NCI-H446 (cell line): ENCODE measurements around the gene LUZP2.

Source experiments
- DNase-seq, 2 experiments: peaks; one replicate each; lab custom pipeline; 2025; lab: John Stamatoyannopoulos, UW

Gene LUZP2

DNA sequence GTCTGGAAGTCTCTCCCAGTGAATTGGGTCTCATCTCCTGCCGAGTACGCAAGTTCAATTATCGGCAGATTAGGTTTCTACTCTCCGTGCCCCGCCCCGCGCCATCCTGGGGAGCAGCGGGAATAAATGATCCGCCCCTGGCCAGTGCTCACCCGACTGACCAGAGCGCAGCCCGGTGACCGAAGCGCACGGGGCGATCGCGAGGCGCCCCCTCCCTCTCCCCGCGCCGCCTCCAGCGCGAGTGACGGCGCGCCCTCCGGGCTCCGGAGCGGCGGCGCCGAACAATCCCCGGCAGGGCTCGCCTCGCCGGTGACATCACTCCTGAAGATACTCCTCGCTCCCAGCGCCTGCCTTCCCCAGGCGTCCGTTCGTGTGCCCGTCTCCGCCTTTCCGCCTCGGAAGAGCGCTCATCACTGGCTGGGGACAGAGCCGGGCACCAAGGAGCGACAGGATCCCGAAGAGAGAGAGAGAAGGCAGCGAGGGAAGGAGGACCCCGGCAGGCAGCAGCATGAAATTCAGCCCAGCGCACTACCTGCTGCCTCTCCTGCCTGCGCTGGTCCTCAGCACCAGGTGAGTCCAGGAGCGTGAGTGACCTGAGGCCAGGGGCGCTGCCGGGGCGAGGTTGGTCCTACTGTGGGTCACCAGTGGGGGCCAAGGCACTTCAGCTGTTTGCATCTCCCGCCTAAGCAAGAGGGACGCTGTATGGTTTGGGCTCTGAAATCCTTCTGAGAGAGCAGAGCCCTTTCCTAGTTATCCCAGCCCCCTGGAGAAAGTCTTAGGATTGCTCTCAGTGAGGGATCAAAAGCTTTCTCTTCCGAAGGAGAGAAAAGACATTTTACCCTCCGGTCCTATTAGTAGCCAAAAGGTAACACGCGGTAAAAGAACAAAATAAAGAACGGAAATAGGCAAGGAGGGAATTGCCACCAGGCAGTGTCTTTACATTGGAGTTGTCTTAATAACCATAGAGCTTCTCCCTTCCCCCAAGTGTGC, at the start of gene LUZP2:
TSS of gene LUZP2 (plus strand) at position 318 of the 990 bp plus-strand sequence.
- no peak for DNase-seq

DNA sequence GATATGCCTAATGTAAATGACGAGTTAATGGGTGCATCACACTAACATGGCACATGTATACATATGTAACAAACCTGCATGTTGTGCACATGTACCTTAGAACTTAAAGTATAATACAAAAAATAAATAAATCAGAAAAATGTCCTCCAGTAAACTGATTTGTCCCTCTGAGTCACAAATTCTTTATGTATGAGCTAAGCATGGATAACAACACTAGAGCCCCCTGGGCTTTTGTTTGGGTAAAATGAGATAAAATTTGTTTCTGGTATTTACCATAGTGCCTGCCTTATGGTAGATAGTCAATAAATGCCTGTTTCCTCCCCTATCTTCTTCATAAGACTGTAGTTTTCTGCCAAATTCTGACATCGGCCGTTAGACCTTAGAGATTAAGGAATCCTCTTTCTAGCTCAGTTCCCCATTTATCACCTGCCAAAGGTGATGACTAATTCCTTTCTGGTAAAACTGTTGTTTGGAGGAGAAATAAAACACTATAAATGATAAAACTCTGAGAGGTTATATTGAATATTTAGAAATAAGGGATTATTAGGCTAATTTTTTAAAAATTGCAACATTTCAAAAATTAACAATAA, 43.6 kb upstream of the LUZP2 start:
- DNase-seq, result no peak

DNA sequence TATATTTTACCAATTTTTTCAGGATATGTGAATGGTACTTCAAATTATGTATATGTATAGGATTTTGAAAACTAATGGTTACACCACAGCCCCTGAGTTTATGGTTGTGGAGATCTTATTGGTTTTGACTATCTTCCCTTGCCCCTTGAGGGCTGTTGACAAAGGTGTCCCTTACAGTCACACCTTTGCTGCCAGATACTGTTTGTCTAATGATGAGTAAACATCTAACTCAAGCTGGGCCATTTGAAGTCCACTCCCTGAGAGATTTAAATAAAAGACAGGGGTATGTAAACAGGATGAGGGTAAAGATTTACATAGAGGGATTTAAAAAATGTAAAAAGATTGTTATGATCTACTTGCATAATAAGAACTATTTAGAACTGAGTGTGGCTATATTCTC, 38.9 kb upstream of the LUZP2 start:
- no peak for DNase-seq

DNA sequence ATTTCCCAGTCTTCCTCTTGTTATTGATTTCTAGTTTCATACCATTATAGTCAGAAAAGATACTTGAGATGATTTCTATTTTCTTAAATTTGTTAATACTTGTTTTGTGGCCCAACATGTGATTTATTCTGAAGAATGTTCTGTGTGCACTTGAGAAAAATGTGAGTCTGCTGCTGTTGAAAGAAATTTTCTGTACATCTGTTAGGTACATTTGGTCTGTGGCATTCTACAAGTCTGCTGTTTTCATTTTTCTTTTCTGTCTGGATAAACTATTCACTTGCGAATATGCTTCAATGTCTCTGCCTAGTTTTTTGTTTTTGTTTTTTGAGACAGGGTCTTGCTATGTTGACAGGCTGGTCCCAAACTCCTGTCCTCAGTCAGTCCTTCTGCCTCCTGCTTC, 26.4 kb upstream of the LUZP2 start:
- no peak for DNase-seq

DNA sequence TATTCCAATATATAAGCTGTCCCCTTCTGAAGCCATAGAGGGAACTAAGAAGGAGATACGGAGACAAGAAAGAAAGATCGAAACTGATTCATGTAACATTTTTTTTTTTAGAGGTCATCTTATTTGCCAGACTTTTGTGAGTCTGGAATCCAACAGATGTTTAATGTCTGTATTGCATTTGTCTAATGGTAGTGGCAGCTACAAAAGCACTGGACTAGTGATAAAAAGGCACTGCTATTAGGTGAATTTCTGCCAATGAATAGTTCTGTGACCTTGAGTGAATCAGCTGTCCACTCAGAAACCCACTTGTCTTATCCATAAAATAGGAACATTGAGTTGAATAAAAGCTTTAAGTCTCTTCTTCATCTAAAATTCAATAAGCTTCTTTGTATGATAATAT, 25.8 kb upstream of the LUZP2 start:
- DNase-seq, result no peak

DNA sequence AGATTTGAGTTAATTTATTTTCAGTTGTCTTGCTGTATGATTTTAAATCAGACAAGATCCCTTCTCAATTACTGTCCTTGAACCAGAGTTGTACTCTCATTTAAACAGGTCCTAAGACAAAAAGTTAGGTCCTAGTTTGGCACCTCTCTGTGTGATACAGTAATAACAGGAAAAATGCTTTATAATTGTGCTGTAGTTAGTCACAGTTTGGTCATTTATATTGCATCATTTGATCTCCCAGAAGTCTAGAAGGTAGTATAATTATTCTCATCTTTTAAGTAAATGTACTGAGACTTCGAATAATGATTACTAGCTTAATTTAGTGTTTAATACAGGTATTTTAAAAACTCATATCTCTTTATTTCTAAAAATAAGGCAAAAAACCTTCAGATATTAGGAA, 18.1 kb upstream of the LUZP2 start:
- no peak for DNase-seq

DNA sequence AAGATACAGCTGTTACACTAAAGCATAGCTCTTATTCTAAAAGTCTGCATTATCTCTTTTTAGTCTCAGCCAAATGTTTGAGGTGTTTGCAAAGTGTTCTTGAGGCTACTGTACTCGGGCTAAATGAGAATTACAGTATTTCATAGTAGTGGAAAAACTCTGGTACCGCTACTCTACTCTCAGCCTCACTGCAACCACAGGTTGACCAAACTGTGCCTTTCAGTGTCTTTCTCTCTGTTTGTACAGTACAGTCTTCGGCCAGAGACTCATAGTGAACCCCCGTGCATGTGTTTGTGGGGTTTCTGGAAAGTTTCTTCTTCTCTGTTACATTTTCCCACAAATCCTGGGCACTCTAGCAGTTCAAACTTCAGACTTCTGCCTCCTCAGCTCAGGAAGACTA, 7.4 kb upstream of the LUZP2 start:
- DNase-seq, result no peak

DNA sequence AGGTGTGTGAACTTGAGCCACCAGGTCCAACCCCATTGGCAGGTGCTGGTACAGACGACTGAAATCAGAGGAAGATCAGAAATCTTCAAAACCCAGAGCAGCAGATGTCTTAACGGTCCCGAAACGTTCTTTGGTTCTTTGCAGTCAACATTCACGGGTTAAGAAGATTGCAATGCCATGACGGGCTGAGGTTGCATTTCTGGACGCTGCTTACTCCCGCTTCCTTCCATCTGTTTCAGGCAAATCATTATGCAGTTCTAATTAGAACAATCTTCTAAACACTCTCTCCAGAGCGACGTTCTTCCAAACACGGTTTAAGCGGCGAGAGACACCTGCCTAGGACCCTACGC, 492 bp upstream of the LUZP2 start:
- no peak for DNase-seq

DNA sequence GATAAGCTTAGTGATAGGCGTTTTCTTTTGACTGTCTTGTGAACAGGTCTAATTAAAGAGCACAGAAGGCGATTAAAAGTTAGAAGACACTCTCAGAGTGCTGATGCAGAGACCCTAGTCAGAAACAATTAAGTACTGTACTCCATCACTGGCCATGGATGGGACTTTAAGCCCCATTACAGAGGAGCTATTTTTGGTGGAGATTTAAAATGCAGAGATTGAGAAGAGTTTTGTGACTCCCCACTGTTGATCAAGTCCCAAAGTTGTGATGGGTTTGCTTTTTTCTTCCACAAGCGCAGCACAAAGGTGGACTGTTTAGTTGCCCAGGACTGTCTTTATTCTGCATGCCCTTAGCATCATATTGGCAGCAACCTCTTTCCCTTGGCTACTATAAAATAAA, 978 bp downstream of the LUZP2 start:
- DNase-seq, result no peak

DNA sequence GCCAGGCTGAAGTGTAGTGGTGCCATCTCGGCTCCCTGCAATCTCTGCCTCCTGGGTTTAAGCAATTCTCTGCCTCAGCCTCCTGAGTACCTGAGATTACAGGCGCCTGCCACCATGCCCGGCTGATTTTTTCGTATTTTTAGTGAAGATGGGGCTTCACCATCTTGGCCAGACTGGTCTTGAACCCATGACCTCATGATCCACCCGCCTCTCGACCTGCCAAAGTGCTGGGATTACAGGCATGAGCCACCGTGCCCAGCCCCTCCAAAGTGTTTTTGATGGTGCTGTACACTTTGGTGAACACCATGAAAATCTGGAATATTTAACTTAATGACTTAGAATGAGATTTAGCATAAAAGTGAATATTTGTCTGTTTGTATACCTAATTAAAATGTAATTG, 5.6 kb downstream of the LUZP2 start:
- DNase-seq, result no peak

DNA sequence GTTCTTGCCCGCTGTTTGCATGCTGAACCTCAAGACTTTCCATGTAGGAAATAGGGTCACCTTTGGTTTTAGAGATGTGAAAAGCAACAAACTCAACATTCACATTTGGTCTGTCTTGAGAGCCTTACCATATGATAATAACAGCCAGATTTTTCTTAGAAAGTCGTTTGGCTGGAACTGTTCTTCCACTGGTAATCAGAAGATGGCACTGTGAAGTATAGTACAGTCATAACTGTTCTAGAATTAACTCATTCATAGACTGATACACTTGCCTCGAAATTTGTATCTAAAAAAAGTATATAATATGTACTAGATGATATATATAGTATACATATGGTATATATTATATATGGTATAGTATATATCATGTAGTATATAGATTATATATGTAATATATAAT, 12.3 kb downstream of the LUZP2 start:
- DNase-seq, result no peak

DNA sequence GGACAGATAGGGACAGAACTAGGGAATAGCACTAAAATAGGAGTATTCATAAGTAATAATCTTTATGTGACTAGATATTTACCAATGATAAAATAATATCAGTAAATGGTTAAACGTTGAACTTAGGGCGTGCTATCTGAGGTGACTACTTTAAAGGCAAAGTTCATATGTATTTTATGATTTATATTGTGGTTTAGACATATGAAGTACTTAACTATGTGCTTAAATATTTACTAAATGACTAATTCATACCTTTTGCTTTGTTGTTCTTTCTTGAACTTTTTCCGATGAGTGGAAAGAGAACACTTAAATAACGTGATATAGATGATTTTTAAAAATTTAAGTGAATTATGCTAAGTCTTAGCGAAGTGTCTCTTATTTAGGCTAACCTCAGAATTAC, 14.7 kb downstream of the LUZP2 start:
- DNase-seq, result no peak

DNA sequence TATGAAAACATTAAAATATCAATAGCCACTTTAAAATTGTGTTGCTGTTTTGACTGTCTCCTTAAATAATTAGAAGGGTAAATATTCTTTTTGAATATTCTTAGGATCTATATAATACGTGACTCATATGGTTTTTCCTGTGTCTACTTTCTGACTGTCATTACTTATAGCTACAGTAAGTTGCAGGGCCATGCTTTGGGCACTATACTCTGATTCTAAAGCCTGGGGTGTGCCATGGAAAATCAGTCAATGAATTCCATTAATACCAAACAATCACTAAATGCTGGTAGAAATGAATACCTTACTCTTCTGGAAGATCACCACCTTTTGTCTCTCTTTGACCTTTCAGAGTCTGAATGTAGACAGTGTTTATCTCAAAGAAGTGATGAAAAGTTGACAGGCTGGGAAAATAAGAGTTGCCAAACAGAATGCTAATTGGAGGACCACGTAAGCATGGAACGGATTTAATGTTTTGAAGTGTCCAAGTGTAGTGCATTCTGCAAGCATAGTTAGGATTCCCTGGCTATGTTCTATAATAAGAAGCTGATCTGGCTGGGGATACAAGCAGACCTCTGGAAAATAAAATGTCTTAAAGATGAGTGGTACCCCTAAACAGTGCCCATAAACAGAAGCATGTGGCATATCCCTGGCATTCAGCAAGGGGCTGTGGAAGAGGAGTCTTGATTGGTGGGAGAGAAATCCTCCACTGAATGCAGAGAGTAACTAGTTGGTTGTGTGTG, 16.8 kb downstream of the LUZP2 start:
- no peak for DNase-seq

DNA sequence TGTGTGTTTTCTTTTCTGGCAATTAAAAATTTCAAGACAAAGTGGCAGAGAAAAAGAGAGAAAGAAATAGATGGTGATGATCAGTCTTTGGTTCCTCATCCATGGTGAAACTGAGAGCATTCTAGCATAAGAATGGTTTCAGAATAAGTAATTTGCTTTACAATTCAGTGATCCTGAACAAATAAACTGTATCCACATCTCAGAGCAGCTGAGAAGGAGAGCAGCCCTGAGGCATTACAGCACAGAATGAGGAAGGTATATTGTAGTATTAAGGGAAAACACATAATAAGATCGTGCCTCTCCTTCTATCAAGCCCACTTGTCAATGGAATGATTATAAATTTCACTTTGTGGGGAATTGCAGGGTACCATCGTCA, 17.4 kb downstream of the LUZP2 start:
- no peak for DNase-seq

DNA sequence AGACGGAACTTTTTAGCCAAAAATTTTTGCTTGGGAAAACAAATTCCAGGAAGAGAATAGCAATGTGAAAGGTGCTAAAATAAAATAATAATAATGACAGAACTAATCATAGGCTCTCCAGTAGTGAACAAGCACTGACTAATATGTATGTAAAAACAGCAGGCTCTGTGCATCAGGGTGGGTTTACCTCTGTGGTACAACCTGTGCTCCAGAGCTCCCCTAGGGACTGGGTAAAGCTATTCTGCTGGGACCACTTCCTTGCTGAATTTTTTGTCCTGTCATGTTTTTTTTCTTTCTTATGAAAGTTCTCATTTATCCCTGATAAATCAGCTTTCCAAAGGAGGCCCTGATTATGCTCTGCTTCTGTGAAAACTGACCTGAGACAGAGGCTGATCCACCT, 18.8 kb downstream of the LUZP2 start:
- no peak for DNase-seq

DNA sequence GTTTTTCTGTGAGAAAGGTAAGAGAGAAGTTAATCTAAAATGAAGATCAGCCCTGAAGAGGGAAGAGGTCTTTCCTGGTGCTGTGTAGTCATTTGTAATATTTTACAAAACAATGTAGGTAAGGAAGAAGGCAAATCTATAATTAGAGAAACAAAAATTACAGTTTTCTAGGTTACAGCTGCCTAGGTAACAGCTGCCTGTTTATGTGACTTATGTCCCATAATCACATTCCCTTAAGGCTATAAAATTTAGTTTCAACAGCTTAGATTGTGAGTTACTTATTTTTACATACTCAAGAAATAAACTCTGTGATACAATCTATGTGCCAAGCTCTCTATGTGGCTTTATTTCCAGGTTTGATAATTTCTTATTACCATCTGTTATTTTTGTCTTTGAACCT, 19.8 kb downstream of the LUZP2 start:
- DNase-seq, result no peak

DNA sequence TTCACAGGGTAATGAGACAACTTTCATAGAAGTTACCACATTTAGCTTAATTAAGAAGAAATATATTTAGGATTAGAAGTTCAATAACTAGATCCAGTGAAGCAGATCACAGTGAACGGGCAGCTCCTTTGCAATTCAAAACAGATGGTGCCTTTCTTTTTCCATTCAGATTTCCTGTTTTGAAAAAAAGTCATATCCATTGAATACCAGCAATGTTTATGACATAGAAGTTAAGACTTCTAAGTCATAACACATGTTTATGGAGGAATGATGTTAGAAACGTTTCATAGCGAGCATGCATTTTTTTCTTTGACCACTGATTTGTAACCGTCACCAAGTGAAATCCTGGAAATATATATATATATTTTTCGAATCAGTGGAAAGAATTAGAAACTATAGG, 24.7 kb downstream of the LUZP2 start:
- DNase-seq, result no peak

DNA sequence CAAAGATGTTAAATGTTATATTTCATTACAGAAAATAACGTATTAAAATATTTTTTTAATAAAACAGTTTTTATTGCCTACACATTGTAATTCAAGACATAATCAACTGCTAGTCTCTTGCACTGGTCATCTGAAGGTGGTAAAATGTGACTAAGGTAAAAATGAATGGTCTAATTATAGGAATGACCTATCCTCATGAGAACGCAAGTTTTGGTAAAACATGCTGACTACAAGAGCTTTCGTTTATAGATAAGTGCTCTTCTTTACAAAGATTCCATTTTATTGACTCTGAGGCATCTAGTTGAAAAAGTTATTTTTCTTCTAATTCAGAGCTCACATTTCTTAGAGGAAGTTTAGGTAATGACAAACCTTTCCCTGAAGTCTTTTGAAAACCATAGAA, 27.3 kb downstream of the LUZP2 start:
- DNase-seq, result no peak

DNA sequence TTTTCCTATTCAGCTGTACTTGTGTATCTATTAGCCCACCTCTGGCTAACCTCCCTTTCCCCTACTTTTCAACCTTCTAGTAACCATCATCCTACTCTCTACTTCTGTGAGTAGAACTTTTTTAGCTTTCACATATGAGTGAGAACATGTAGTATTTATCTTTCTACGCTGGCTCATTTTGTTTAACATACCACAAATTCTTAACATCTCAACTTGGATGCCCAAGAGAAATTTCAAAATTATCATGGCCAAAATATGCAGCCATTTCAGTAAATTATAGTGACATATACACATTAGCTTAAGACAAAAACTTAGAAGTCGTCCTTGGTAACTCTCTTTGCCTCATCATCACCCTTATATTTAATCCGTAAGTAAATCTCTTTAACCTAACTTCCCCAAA, 34.7 kb downstream of the LUZP2 start:
- no peak for DNase-seq

DNA sequence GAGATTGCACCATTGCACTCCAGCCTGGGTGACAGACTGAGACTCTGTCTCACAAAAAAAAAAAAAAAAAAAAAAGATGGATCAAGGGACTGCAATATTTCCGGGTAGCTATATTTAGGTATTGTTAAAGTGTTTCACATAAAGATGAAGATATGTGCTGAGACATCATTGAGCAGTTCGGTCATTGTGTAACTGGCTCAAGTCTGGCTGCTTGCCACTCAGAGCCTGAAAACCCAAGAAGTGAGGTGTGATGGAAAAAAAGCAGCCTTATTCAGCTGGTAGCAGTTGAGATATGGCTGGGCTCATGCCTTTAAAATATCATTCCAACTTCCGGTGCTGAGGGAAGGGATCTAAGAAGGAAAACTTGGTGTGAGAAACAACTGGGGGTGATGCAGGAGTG, 46.9 kb downstream of the LUZP2 start:
- no peak for DNase-seq

DNA sequence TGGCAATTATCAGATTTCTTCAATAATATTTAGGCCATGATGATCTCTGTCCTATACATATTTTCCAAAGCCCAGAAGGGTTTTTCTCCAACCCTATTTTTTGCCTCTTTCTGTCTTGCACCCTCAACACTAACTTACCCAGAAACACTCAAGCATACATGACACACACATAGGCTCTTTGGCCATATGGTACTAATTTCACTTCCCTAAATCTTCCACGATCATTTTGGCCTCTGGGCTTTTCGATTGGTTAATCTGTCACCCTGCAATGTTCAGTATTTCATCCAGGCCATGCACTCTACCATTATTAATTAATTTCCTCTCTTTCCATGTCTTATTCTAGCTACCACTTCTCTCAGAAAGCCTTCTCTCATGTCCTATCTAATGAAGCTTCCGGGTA, 59.8 kb downstream of the LUZP2 start:
- DNase-seq, result no peak

DNA sequence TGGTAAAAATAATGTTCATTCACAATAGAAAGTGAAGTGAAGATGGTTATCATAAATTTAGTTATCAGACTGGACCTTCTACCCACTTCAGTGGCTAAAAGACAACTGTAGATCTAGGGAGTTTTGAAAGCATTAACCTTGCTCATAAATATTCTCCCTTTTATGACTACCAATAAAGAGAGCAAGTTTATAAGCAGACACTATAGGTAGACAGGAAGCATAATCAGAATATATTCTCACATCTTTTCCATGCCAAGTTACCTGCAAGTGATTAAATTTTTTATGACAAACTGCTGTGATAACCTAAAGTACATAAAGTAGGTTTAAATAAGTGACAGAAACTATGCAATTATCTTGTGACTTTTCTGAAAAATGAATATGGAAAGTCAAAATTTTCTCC, 62.5 kb downstream of the LUZP2 start:
- DNase-seq, result no peak

DNA sequence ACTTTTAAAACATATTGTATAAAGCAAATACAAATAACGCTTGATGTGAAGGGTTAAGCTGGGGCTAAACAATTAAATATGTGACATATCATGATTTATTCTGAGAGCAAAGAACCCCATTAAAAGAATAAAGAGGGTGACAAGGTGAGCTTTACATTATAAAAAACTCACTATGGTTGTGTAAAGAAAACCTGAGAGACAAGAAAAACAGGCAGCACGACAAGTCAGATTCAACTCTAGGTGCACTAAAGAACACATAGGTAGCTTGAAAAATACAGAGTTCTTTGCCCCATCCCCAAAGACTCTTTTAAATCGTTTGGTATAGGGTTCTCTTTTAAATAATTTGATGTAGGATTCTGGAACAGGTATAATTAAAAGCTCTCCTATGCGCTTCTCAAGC, 63.5 kb downstream of the LUZP2 start:
- no peak for DNase-seq
